ENCODE results near the gene C8B.

DNA sequence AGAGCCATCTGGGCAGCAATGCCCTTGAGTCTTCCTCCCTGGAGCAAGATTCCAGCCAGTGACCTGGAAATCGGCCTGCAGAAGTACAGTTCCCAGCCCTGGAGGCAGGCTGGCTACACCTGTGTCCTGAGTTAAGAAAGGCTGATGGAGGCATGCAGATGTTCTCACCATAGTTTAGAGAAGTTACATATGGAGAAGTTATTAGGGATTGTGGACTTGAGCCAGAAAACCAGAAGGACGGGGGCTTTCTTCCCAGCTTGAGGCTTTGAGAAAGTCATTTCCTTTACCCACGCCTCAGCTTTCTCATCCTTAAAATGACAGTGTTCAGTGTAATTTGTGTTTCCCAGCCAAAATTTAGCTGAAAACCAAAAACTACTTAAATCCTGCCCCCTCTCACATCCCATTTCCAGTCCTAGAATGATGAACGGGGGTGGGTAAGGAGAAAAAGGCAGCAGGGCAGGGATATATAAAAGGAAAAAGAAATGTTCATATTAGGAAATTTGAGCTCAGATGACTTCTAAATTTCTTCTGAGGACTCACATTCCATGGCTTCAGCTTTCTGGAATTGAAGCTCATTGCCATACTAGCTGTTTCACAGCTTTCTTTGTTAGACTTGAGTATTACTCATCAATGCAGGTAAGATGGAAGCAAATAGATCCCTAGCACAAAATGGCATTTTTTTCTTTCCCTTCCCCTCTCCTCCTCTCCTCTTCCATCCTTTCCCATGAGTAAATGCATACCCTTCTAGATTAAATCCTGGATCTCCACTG, 14.4 kb upstream of the C8B start:
- TF ChIP-seq ZNF274 (IDR thresholded peaks at IDR 0.05; ENCODE audit: low read depth, low read length) (no peak), YY1 (IDR thresholded peaks at IDR 0.05; ENCODE audit: insufficient read depth, insufficient read length) (no peak), SUZ12 (IDR thresholded peaks at IDR 0.05; ENCODE audit: extremely low read depth, insufficient read depth, insufficient read length) (no peak)
